OCI-LY1 (cell line): ENCODE results near the gene SLC38A2.

Experiments used
- CTCF ChIP-seq: fragments of 200-600 bp; sonication (generic), shearing (Covaris generic); IDR thresholded peaks from 2 replicates; pipeline ENCODE4 v1.5.1; 2017; ENCODE audit warnings: mild to moderate bottlenecking, antibody characterized with exemption, low read length, moderate library complexity, mixed read lengths
- EZH2 ChIP-seq: fragments of 200-600 bp; sonication (generic), shearing (Covaris generic); IDR thresholded peaks from 2 replicates; pipeline ENCODE4 v1.8.0; 2017; ENCODE audit warnings: borderline replicate concordance, mixed run types, mild to moderate bottlenecking, antibody characterized with exemption, low read length, moderate library complexity, mixed read lengths

- TF ChIP-seq CTCF: no peak
- no peak for TF ChIP-seq EZH2
These were observed 17.7 kb upstream of the SLC38A2 start for GRCh38 chr12:46390304-46390703.
